ENCODE results near the gene RHOJ.
A peak's percentile ranks its signal among the peaks of the same experiment; 100 is the strongest.
"Not testable (repeated sequence)": the region's sequence is repeated elsewhere in the genome, so short reads cannot be mapped to it uniquely, and the experiment has no call there.

Gene RHOJ

DNA sequence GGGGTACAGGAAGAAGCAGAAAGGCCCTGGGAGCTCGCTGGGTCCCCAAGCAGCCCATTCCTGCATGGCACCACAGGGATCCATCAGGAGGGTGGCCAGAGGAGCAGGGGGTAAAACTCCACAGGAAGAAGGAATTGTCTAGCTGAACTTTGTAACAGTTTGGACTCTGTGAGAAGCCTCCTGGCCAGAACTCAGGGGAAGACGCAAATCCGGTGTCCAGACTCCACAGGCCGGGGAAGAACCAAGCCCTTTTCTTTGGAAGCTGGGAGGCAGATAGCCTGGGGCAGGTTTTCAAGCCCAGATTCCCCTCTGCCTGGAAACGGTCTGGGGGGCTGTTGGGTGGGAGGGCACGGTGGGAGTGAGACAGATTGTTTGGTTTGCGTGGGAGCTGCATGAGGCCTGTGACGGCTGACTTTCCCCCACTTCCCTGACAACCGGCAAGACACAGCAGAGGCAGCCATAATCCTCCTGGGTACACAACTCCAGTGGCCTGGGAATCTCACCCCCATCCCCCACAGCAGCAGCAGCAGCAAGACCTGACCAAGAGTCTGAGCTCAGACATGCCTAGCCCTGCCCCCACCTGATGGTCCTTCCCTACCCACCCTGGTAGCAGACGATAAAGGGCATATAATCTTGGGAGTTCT, 97.8 kb downstream of the RHOJ start:
- DNase-seq: no peak

DNA sequence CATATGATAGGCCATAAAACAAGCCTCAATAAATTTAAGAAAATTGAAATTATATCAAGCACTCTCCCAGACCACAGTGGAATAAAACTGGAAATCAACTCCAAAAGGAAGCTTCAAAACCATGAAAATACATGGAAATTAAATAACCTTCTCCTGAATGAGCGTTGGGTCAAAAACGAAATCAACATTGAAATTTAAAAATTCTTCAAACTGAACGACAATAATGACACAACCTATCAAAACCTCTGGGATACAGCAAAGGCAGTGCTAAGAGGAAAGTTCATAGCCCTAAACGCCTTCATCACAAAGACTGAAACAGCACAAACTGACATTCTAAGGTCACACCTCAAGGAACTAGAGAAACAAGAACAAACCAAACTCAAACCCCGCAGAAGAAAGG, 100.2 kb downstream of the RHOJ start:
- DNase-seq: not testable (repeated sequence)

DNA sequence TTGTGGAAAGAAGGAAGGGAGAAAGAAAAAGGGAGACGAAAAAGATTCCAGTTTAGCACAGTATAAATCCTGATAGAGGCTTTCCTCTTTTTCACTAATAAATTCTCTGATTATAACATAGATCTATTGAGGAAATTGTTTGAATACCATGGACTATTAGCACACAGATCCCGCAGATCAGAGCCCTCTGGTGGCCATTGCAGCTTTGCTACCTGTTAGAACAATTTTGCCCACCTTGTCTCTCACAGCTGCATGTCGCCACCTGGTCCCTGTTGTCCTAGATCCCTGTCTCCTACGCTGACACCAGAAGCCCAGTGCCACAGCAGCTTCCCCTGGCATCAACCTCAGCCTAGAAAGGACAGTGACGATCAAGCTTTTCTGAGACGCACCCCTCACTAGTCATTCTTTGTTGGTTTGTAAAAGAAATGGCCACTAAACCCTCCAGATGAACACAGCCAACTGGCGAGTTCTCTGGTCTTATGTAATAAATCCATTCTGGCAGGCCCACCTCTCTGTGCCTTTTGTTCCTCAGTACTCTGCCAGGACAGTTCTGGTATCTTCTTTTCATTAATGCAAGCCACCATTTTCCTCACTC, 104.6 kb downstream of the RHOJ start:
- peak; percentile 6 for DNase-seq

GRCh38 chr14:63318835-63319234, 114.6 kb downstream of the RHOJ start, which contains the start of gene GPHB5:
Gene GPHB5, minus strand, starts transcription at chr14:63318935. Its CDS starts 1,086 bp downstream, at chr14:63317849.
- DNase-seq: no peak

DNA sequence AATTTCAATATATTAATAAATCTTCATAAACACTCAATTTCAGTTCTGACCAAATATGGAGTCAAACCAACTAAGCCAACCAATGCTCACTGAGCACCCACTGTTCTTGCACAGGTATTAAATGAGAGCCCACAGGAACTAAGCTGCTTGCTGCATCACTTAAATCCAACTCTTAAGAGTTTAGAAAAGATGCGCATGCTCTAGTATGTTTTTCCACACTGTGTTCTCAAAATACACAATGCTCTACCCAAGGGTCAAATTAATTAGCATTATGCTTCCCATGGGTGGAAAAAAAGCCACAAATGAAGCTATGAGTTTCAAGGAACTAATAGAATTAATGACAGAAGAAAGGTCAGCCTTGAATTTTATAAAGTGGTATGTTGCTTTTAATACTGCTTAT, 118.2 kb downstream of the RHOJ start:
- no peak for DNase-seq

- DNase-seq: no peak
Measured at GRCh38 chr14:63322897-63323573, 118.8 kb downstream of the RHOJ start.

- no peak for DNase-seq
Measured at GRCh38 chr14:63326840-63327239, 122.6 kb downstream of the RHOJ start.

GRCh38 chr14:63328787-63329737, 124.8 kb downstream of the RHOJ start:
- no peak for DNase-seq

DNA sequence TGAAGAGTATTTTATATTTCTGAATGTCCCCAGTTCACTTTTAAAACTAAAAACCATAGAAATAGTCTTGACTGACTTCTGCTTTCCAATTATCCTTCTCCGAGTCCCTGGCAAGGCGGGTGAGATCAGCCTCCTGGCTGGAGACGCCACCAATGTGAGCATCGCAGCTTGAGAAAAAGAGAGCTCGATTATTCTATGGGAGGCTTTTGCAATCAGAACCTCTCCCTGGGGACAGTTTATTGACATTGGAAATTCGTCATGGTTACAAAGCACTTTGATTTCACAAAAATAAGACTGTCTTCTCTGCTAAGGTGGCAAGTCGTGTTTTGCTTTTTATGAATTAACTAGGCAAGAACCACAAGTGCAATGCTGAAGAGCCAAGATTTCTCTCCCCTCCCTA, 138.1 kb downstream of the RHOJ start:
- no peak for DNase-seq

All from stimulated activated CD4-positive, alpha-beta T cell treated with anti-CD3 and anti-CD28 coated beads, Interleukin-4, amount 100 ng/mL, for 1 hour (primary cell).